ENCODE data around the gene TBC1D22A. TPM values are rescaled to one million over a fixed set of nuclear protein-coding genes. Genes with fewer than 3 reads are reported as not detected.

TBC1D22A gene
- total and polyA plus RNA-seq, 9 of the 15 experiments (the other 6 are each of a cell fraction or from before 2014, with no cell fraction given): 0.20 to 11.5 (median 5.2) TPM

- ATAC-seq (no peak), DNase-seq (ENCODE audit: extremely low read depth in 1 of 4, low spot score in 3 of 4) (no peak), FAIRE-seq (no peak)
- no TSS peak for BruUV-seq (replicated peaks)
- intact Hi-C loops (cut with micrococcal nuclease): no loop called here
- no peaks in the 10 kb centered on the region for H4K20me1 ChIP-seq (replicated peaks; ENCODE audit: control insufficient read depth, insufficient read depth, low read length)
- POLR2A ChIA-PET: no interaction called here
- CTCF ChIA-PET (ENCODE audit: low intra/inter-chr PET ratio): no interaction called here
- H3K36me3 ChIP-seq (ENCODE audit: control insufficient read depth, insufficient read depth, low read length): no peaks in the 10 kb centered on the region
- H3K9me1 ChIP-seq (ENCODE audit: control insufficient read depth, insufficient read depth, low read length): no peaks in the 10 kb centered on the region
- no peak overlapping the region for H3K9ac ChIP-seq (ENCODE audit: insufficient read depth in 1 of 2, low read depth in 2 of 2, low read length in 2 of 2)
- peaks cover 0 to 5% of the 10 kb centered on the region in 2 experiments; a peak in 2 of 5 replicates for H3K4me1 ChIP-seq (replicated peaks in 1 of 2; ENCODE audit: control insufficient read depth in 2 of 2, insufficient read depth in 2 of 2, low read length in 2 of 2)
- H3K4me2 ChIP-seq (ENCODE audit: insufficient read depth, low read length): no peak overlapping the region
- in situ Hi-C loops (cut with MboI): no loop called here
- H3K9me3 ChIP-seq (replicated peaks; ENCODE audit: control insufficient read depth, insufficient read depth, low read depth, low read length): no peaks in the 10 kb centered on the region
- no peaks in the 10 kb centered on the region for H3K27me3 ChIP-seq (ENCODE audit: control insufficient read depth in 2 of 2, insufficient read depth in 2 of 2, low read length in 2 of 2)
- H3K27ac ChIP-seq (ENCODE audit: extremely low read depth, low read depth, low read length): no peak overlapping the region
- WGBS (ENCODE audit: insufficient coverage, low coverage, missing lambda C conversion rate): 87% methylated on average over 11 of the region's 12 CpGs
- H2AFZ ChIP-seq (ENCODE audit: low read depth, low read length): no peak overlapping the region
- TF ChIP-seq ETS2 (tag; IDR thresholded peaks at IDR 0.05; ENCODE audit: borderline replicate concordance, poor library complexity, severe bottlenecking): no peak
- TF ChIP-seq, protein P1, sequence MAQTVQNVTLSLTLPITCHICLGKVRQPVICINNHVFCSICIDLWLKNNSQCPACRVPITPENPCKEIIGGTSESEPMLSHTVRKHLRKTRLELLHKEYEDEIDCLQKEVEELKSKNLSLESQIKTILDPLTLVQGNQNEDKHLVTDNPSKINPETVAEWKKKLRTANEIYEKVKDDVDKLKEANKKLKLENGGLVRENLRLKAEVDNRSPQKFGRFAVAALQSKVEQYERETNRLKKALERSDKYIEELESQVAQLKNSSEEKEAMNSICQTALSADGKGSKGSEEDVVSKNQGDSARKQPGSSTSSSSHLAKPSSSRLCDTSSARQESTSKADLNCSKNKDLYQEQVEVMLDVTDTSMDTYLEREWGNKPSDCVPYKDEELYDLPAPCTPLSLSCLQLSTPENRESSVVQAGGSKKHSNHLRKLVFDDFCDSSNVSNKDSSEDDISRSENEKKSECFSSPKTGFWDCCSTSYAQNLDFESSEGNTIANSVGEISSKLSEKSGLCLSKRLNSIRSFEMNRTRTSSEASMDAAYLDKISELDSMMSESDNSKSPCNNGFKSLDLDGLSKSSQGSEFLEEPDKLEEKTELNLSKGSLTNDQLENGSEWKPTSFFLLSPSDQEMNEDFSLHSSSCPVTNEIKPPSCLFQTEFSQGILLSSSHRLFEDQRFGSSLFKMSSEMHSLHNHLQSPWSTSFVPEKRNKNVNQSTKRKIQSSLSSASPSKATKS (CRISPR knock-in tag; IDR thresholded peaks at IDR 0.05): no peak
- TF ChIP-seq C11orf30 (IDR thresholded peaks at IDR 0.05; ENCODE audit: low read depth): no peak
- TF ChIP-seq ZNF79 (CRISPR knock-in tag; IDR thresholded peaks at IDR 0.05; ENCODE audit: low read depth): no peak
- H3K4me3 ChIP-seq: no peak overlapping the region
- H3K79me2 ChIP-seq (ENCODE audit: control insufficient read depth, insufficient read depth, low read length): no peaks in the 10 kb centered on the region
These were observed 235.9 kb downstream of the TBC1D22A start for GRCh38 chr22:46998331-46998730.

Data from K562 (cell line).